ENCODE results near the gene COG5. TPM values are rescaled to one million over a fixed set of nuclear protein-coding genes. Genes with fewer than 3 reads are reported as not detected.
A peak's percentile ranks its signal among the peaks of the same experiment; 100 is the strongest.

Gene COG5
- total and polyA plus RNA-seq, 2 of the 4 experiments (the other 2 are of a cell fraction): 18.5 to 27.4 TPM

DNA sequence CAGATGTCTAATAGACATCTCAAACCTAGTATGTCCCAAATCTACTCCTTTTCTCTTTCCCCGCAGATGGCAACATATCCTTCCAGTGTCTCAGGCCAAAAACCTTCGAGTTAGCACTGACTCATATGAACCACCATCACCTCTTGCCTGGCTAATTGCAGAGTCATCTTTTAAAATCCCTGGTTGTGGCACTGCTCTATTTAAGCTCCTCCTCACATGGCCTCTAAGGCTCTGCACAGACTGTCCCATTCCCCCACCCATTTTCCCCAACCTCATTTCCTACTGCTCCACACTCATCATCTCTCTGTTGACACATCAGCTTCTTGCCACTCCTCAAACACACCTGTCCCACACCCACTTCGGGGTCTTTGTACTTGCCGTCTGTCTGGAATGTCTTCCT lies 411.7 kb downstream of the COG5 start:
- no peaks in the 10 kb centered on the region for H4K20me1 ChIP-seq (ENCODE audit: insufficient read depth, low read length)
- H3K79me1 ChIP-seq (ENCODE audit: low read depth in 1 of 2, low read length in 2 of 2): no peaks in the 10 kb centered on the region
- H3K27ac ChIP-seq (ENCODE audit: insufficient read depth, low read length): no peak overlapping the region
- H3K14ac ChIP-seq (replicated peaks; ENCODE audit: low read depth, low read length): peak overlapping the region; percentile 69; the same call in 1 of the 2 replicates
- H3K36me3 ChIP-seq (ENCODE audit: control insufficient read depth, insufficient read depth, low read length): no peaks in the 10 kb centered on the region
- dilution Hi-C loops (cut with HindIII; ENCODE audit: low sequenced_read_pairs, unreplicated experiment): loop anchor here (10.0 kb wide), 1 partner anchor 207 kb away; no protein-coding TSS in a partner anchor
- intact Hi-C loops (cut with micrococcal nuclease): loop anchor here (5.0 kb wide), 1 partner anchor 975 kb away; no protein-coding TSS in a partner anchor
- H2BK20ac ChIP-seq (ENCODE audit: low read depth, low read length): no peak overlapping the region; the same call in 1 of the 2 replicates
- WGBS, 2 experiments (ENCODE audit: extremely low coverage in 2 of 2, insufficient read length in 1 of 2): 14% methylated on average over 2 of the region's 4 CpGs; no CpG with 5 or more reads in 1 of the 2 experiments
- in situ Hi-C loops (cut with MboI; ENCODE audit: low sequenced_read_pairs): loop anchor here (10.0 kb wide), 1 partner anchor 487 kb away; the partner anchor contains the start of gene CCDC71L
- peak; percentile 63 for ATAC-seq (ENCODE audit: low read depth)
- H2AFZ ChIP-seq (replicated peaks; ENCODE audit: low read length, poor library complexity): peak overlapping the region; percentile 3
- H4K5ac ChIP-seq (ENCODE audit: low read depth, low read length): no peak overlapping the region
- 0 out of 2 replicates have a peak, but pooled peaks have one; percentile 45 for TF ChIP-seq MAFK (IDR thresholded peaks at IDR 0.05; ENCODE audit: low read depth, low read length)
- TF ChIP-seq NFE2L2 (IDR thresholded peaks at IDR 0.05; ENCODE audit: low read depth, low read length): peak; percentile 55
- TF ChIP-seq CHD1 (IDR thresholded peaks at IDR 0.05; ENCODE audit: low read depth, low read length): no peak
- no peak for TF ChIP-seq RFX5 (IDR thresholded peaks at IDR 0.05; ENCODE audit: low read depth, low read length)
- TF ChIP-seq SMC3 (IDR thresholded peaks at IDR 0.05; ENCODE audit: low read depth, low read length): peak; percentile 13; the same call in 1 of the 2 replicates
- TF ChIP-seq RAD21 (IDR thresholded peaks at IDR 0.05; ENCODE audit: low read length): peak; percentile 25
- H4K91ac ChIP-seq (ENCODE audit: insufficient read depth, low read depth, low read length): no peak overlapping the region
- H3K4me1 ChIP-seq (ENCODE audit: control insufficient read depth, insufficient read depth, low read length): peaks cover 6% of the 10 kb centered on the region
- BruUV-seq (replicated peaks): no TSS peak
- no peak overlapping the region for H2AK9ac ChIP-seq (replicated peaks; ENCODE audit: low read depth, low read length, poor library complexity)
- H3K9ac ChIP-seq (ENCODE audit: low read depth, low read length): no peak overlapping the region
- peak; percentile 74 for DNase-seq
- H4K8ac ChIP-seq (ENCODE audit: low read depth in 2 of 2, low read length in 2 of 2): no peak overlapping the region
- no peak overlapping the region for H3K23ac ChIP-seq (ENCODE audit: low read depth, low read length)
- H3K4me3 ChIP-seq (ENCODE audit: insufficient read depth, low read depth, low read length): no peak overlapping the region
- H2BK15ac ChIP-seq (ENCODE audit: low read depth, low read length): no peak overlapping the region
- H2BK120ac ChIP-seq (ENCODE audit: low read depth, low read length): no peak overlapping the region
- H2AK5ac ChIP-seq (ENCODE audit: low read depth, low read length): no peak overlapping the region
- no peak overlapping the region for H3K56ac ChIP-seq (ENCODE audit: extremely low read depth, insufficient read depth, low read length)
- H3K9me3 ChIP-seq (ENCODE audit: control insufficient read depth, insufficient read depth, low read length): no peaks in the 10 kb centered on the region
- no peak overlapping the region for H2BK5ac ChIP-seq (ENCODE audit: low read depth, low read length, poor library complexity, severe bottlenecking)
- POLR2A ChIA-PET (ENCODE audit: unreplicated experiment): no interaction called here
- H3K4ac ChIP-seq (ENCODE audit: low read depth, low read length): peak overlapping the region; percentile 25; the same call in 1 of the 2 replicates
- no peak overlapping the region for H3K18ac ChIP-seq (ENCODE audit: low read depth, low read length)
- H3K4me2 ChIP-seq (ENCODE audit: low read depth, low read length): no peak overlapping the region
- H3K27me3 ChIP-seq (ENCODE audit: control insufficient read depth, insufficient read depth, low read length): no peaks in the 10 kb centered on the region
- peaks cover 5% of the 10 kb centered on the region for H3K9me1 ChIP-seq (ENCODE audit: insufficient read depth, low read length)
- CTCF ChIA-PET: interaction anchor here (2.2 kb wide), 1 partner anchor 205 kb away, joined by 12 read pairs; no protein-coding TSS in a partner anchor

Small RNA genes within 50 kb of the gene (microRNA-seq; reads per million reads assigned to microRNA genes)
- gene AC002381.1 (ENCODE audit: insufficient read depth, insufficient read length): not detected
- not detected for gene RF01233 (ENCODE audit: insufficient read depth, insufficient read length)

Small RNA genes within 50 kb of the gene (small RNA-seq; reads per million reads assigned to genes)
- gene AC002381.1 (0 reads per million in 5 experiments), gene RF01233 (0 reads per million in 5 experiments)

Other genes with a start within 250 kb of the COG5 start
- not detected in 2 replicates for gene GPR22, start 93.9 kb downstream of the COG5 start, total RNA-seq (2012; rRNA removed)
- gene GPR22, start 93.9 kb downstream of the COG5 start, polyA plus RNA-seq (2012; rRNA removed): not detected in 2 replicates
- 6.6 and 8.6 TPM in 2 replicates for gene DUS4L, start 51 bp upstream of the COG5 start, total RNA-seq (2012; rRNA removed)
- gene DUS4L, start 51 bp upstream of the COG5 start, polyA plus RNA-seq (2012; rRNA removed): 3.3 and 4.2 TPM in 2 replicates
- 33.0 and 119 TPM in 2 replicates for gene BCAP29, start 16.3 kb upstream of the COG5 start, total RNA-seq (2012; rRNA removed)
- gene BCAP29, start 16.3 kb upstream of the COG5 start, polyA plus RNA-seq (2012; rRNA removed): 21.1 and 35.1 TPM in 2 replicates
- 0.56 and 1.1 TPM in 2 replicates for gene SLC26A4, start 96.9 kb upstream of the COG5 start, total RNA-seq (2012; rRNA removed)
- 0.09 and 0.20 TPM in 2 replicates for gene SLC26A4, start 96.9 kb upstream of the COG5 start, polyA plus RNA-seq (2012; rRNA removed)
- 15.6 and 20.3 TPM in 2 replicates for gene CBLL1, start 180.2 kb upstream of the COG5 start, total RNA-seq (2012; rRNA removed)
- 19.0 and 19.7 TPM in 2 replicates for gene CBLL1, start 180.2 kb upstream of the COG5 start, polyA plus RNA-seq (2012; rRNA removed)
- not detected in 2 replicates for gene SLC26A3, start 239.3 kb upstream of the COG5 start, total RNA-seq (2012; rRNA removed)
- gene SLC26A3, start 239.3 kb upstream of the COG5 start, polyA plus RNA-seq (2012; rRNA removed): not detected in 2 replicates

Measured in IMR-90 (cell line).